ENCODE measurements around the gene BNC2. TPM values are rescaled to one million over a fixed set of nuclear protein-coding genes. Genes with fewer than 3 reads are reported as not detected.
A peak's percentile ranks its signal among the peaks of the same experiment; 100 is the strongest.

Gene BNC2
- total RNA-seq, 4 donors from 2014 or later: 19.0 to 53.6 (median 25.3) TPM

DNA sequence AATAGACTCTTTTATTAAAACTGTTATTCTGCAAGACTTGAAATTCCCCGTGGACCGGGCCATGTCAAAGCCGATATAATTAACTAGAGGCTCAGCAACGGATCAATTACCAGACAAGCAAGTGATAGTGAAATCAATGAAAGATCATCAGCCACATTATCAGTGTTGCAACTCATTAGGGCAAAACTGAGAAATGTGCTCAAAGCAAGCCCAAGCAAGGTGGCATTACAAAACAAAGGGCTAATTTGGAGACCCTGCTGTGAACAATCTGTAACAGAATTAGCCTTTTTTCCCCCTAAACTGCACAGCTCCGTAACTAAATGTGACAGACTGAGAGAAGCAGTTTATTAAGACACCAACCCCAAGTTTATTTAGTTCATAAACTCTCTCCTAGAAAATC is 140.3 kb downstream of the BNC2 start:
- TF ChIP-seq, protein P1, sequence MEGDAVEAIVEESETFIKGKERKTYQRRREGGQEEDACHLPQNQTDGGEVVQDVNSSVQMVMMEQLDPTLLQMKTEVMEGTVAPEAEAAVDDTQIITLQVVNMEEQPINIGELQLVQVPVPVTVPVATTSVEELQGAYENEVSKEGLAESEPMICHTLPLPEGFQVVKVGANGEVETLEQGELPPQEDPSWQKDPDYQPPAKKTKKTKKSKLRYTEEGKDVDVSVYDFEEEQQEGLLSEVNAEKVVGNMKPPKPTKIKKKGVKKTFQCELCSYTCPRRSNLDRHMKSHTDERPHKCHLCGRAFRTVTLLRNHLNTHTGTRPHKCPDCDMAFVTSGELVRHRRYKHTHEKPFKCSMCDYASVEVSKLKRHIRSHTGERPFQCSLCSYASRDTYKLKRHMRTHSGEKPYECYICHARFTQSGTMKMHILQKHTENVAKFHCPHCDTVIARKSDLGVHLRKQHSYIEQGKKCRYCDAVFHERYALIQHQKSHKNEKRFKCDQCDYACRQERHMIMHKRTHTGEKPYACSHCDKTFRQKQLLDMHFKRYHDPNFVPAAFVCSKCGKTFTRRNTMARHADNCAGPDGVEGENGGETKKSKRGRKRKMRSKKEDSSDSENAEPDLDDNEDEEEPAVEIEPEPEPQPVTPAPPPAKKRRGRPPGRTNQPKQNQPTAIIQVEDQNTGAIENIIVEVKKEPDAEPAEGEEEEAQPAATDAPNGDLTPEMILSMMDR (IDR thresholded peaks at IDR 0.05): no peak
- no peak for ATAC-seq (ENCODE audit: low FRiP score)
- DNase-seq (ENCODE audit: low spot score): no peak

DNA sequence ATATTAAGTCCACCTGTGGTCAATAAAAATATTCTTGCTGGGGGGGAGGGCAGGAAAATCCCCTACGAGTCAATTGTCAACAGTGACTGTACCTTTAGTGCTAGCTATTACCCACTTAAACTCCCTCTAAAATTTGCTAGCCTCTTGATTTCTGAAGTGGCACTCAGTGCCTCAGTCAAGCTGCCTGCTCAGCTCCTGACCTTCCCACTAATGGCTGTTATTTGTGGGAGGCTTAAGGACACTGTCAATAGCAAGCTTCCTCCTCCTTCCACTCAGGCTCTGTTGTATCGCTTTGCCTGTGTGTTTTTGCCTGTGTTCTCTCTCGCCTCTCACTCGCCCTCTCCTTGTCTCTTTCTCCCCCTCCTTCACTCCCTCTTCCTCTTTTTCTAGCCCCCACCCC is 140.8 kb downstream of the BNC2 start:
- ATAC-seq (ENCODE audit: low FRiP score) (no peak), DNase-seq (ENCODE audit: low spot score) (no peak)
- TF ChIP-seq, protein P1 (IDR thresholded peaks at IDR 0.05): no peak

DNA sequence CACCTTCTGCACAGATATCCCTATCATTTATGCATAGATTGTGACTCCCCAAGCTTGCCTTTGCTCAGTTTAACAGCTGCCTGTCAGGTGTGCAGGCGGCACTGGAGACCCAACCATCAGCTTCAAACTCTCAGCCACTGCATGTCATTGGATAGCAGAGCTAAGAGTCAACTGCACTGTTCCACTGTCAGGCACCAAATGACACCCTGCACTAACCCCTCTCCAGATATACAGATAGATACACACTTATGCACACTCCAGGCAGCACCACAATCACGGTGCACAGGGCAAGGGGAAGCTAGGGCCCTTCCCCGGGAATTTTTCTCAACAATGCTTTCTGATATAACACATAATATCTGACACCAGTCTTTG is 142.3 kb downstream of the BNC2 start:
- ATAC-seq (ENCODE audit: low FRiP score) (no peak), DNase-seq (ENCODE audit: low spot score) (no peak)
- TF ChIP-seq, protein P1 (IDR thresholded peaks at IDR 0.05): no peak

DNA sequence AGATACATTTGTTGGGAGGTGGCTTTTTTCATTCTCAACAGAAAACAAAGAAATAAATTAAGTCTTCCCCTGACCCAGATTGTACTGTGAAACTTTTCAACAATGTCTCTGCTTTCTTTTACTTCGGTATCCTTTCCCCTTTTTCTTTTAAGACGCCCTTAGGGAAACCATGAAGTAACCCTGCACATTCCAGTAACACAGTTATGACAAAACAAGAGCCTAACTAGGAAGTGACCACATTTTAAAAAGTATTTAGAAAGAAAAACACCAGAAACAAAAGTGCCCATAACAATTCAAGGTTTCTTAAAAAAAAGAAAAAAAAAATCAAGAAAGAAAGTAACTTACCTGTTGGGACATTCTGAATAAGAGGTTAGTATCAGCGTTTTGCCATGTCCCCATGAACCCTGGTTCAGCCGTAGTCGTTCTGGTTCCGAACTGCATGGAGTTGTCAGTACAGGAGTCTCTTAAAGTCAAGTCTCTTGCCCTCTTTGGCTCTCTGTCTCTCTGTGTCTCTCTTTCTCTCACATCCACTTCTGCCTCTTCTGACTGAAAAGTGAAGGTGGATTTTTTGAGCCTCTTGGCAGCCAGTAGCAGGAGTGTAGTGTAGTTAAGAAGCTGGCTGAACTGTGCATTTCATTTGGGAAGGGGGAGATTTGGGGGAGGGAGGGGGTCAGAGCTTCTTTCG is 142.9 kb downstream of the BNC2 start:
- TF ChIP-seq, protein P1 (IDR thresholded peaks at IDR 0.05): no peak
- DNase-seq (ENCODE audit: low spot score): no peak
- no peak for ATAC-seq (ENCODE audit: low FRiP score)

DNA sequence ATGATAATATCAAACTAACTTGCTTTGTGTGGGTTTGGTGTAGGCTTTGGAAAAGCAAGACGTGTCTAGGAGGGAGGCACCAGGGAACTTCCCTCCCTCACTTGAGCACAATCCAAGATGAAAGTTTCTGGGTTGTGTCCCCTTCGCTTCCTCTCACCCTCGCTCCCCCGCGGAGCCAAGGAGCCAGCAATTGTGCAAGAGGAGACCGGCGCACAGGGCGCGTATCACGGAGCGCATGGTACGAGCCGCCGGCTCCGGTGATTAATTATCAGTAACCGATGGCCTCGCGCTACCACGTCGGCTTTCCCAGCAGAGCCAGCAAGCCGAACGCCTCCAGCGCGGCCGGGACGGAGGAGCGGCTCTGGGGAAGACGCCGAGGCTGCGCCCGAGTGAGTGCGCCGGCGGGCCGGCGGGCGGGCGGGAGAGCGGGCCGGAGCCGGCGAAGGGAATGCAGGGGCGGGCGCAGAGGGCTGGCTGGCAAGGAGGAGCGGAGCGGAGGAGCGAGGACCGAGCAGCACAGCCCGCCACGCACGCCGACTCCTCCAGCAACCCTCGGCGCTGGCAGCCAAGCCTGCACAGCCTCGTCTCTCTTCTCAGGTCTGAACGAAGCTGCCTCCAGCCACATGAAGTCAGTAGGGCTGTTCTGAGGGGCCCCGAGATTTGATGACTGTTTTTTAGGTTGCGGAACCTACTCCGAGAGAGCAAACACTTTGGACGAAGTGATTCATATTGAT is 143.6 kb downstream of the BNC2 start:
- ATAC-seq (ENCODE audit: low FRiP score) (peak; percentile 91), DNase-seq (ENCODE audit: low spot score) (peak; percentile 58)
- TF ChIP-seq, protein P1 (IDR thresholded peaks at IDR 0.05): no peak

DNA sequence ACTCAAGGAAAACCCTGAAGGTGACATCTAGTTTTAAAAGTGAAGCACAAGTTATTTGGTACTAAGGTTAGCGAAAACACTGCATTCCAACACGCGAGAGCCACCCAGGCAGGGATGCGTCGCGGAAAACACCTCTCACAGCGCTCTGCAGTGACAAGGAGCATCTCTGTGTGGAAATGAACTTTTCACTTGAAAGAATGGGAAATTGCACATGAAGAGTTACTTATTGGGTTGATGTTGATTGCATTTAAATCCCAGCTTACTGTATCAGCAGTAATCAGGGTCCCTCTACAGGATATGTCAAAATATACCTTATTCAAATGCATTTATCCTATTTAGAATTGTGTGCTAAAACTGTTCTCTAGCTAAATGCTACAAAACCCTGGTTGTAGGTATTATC is 144.4 kb downstream of the BNC2 start:
- DNase-seq (ENCODE audit: low spot score) (no peak), ATAC-seq (ENCODE audit: low FRiP score) (no peak)
- TF ChIP-seq, protein P1 (IDR thresholded peaks at IDR 0.05): no peak

DNA sequence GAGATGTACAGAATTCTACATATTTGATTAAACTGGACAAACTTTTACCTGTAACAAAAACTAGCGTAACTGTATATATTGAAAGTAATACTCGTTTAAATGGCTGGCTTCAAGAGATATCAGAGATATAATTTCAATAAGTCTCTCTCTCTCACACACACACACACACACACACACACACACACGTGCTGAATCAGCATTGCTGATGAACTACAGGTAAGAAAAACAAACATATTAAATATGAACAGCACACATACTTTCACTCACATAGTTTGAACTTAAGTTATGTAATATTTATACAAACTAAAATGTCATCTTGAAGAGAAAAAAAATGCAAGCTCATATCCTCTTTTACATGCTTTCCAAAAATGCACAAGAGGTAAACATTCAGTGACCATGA is 145.4 kb downstream of the BNC2 start:
- no peak for ATAC-seq (ENCODE audit: low FRiP score)

More for the DNA sequence above, 145.4 kb downstream of the BNC2 start:
- DNase-seq (ENCODE audit: low spot score): no peak
- TF ChIP-seq, protein P1 (IDR thresholded peaks at IDR 0.05): no peak
